ENCODE results near the gene MMP8.
"Not testable (repeated sequence)": the region's sequence is repeated elsewhere in the genome, so short reads cannot be mapped to it uniquely, and the experiment has no call there.

The MMP8 gene

GRCh38 chr11:102724904-102725500, at the start of gene MMP8:
Gene MMP8, minus strand, starts transcription at chr11:102724954. Its CDS starts 99 bp downstream, at chr11:102724855.
- DNase-seq, result no peak

- DNase-seq, result no peak
Observed at GRCh38 chr11:102773386-102773785, 48.6 kb upstream of the MMP8 start.

GRCh38 chr11:102771351-102771750, 46.6 kb upstream of the MMP8 start:
- no peak for DNase-seq

- DNase-seq, result no peak
Observed at GRCh38 chr11:102770191-102770590, 45.4 kb upstream of the MMP8 start.

- DNase-seq, result no peak
Observed at GRCh38 chr11:102767800-102768199, 43.0 kb upstream of the MMP8 start.

GRCh38 chr11:102763440-102763839, 38.7 kb upstream of the MMP8 start:
- no peak for DNase-seq

GRCh38 chr11:102762361-102762767, 37.6 kb upstream of the MMP8 start:
- no peak for DNase-seq

- DNase-seq, result no peak
Observed at GRCh38 chr11:102761646-102762238, 37.0 kb upstream of the MMP8 start.

GRCh38 chr11:102760344-102761035, 35.7 kb upstream of the MMP8 start:
- no peak for DNase-seq

- no peak for DNase-seq
Observed at GRCh38 chr11:102757823-102758549, 33.2 kb upstream of the MMP8 start.

GRCh38 chr11:102753267-102753666, 28.5 kb upstream of the MMP8 start:
- DNase-seq, result no peak

- DNase-seq, result no peak
Observed at GRCh38 chr11:102751673-102752072, 26.9 kb upstream of the MMP8 start.

- DNase-seq, result no peak
Observed at GRCh38 chr11:102749101-102749722, 24.5 kb upstream of the MMP8 start.

GRCh38 chr11:102746746-102747578, 22.2 kb upstream of the MMP8 start:
- DNase-seq, result not testable (repeated sequence)

- no peak for DNase-seq
Observed at GRCh38 chr11:102734650-102735049, 9.9 kb upstream of the MMP8 start.

GRCh38 chr11:102733232-102733875, 8.6 kb upstream of the MMP8 start:
- DNase-seq, result no peak

- not testable (repeated sequence) for DNase-seq
Observed at GRCh38 chr11:102730944-102731343, 6.2 kb upstream of the MMP8 start.

- DNase-seq, result no peak
Observed at GRCh38 chr11:102729849-102730815, 5.4 kb upstream of the MMP8 start.

- no peak for DNase-seq
Observed at GRCh38 chr11:102727890-102728289, 3.1 kb upstream of the MMP8 start.

- DNase-seq, result no peak
Observed at GRCh38 chr11:102722821-102723220, 1.9 kb downstream of the MMP8 start.

Measured in DMS 273 treated with DMSO at 0.1 percent for 48 hours (cell line).